Testis (tissue), 2 donors: ENCODE data around the gene MEP1A.
"Not testable (repeated sequence)": the region's sequence is repeated elsewhere in the genome, so short reads cannot be mapped to it uniquely, and the experiment has no call there.

Source experiments
- CTCF ChIP-seq, 3 experiments: fragments of 450-650 bp in 2 of 3; fragments of 200-600 bp in 1 of 3; sonication (generic) in 1 of 3; IDR thresholded peaks; one replicate each; pipeline ENCODE4 v1.5.1; 2016 to 2019; ENCODE audit warnings: antibody characterized with exemption in 3 of 3, mild to moderate bottlenecking in 2 of 3, moderate library complexity in 1 of 3
- POLR2A ChIP-seq: fragments of 450-650 bp; IDR thresholded peaks from one replicate; pipeline ENCODE4 v1.6.1; 2017; ENCODE audit warnings: antibody characterized with exemption, mild to moderate bottlenecking, moderate library complexity

GRCh38 chr6:46764280-46764679 is 28.9 kb upstream of the MEP1A start:
- TF ChIP-seq POLR2A; CTCF (IDR thresholded peaks at IDR 0.05): not testable (repeated sequence)
